Heart right ventricle (tissue), 16 donors: ENCODE data around the gene UBQLN1. TPM values are rescaled to one million over a fixed set of nuclear protein-coding genes. Genes with fewer than 3 reads are reported as not detected.

Experiments used
- ATAC-seq, 8 donors: fragments of 200-7000 bp; cut with Tn5 transposase; one replicate each; pipeline ENCODE4 v1.9.1; 2020; ENCODE audit warnings: mild to moderate bottlenecking in 8 of 8, moderate library complexity in 8 of 8, moderate number of reproducible peaks in 1 of 8
- DNase-seq, 2 donors: peaks; one replicate each; pipeline ENCODE4 v3.0.0-alpha.2; 2020
- H3K27ac ChIP-seq, 10 donors: fragments of 200-600 bp; sonication (generic) in 2 of 10; one replicate each; pipeline versions ENCODE4 v1.5.0 to v1.8.0; 2020 to 2022; ENCODE audit warnings: mild to moderate bottlenecking in 3 of 10
- H3K27me3 ChIP-seq, 7 donors: fragments of 200-600 bp; one replicate each; pipeline ENCODE4 v1.8.0; 2021 to 2022; ENCODE audit warnings: mild to moderate bottlenecking in 2 of 7
- H3K36me3 ChIP-seq, 9 donors: fragments of 200-600 bp; sonication (generic) in 1 of 9; one replicate each; pipeline versions ENCODE4 v1.5.0 to v1.8.0; 2020 to 2022; ENCODE audit warnings: mild to moderate bottlenecking in 2 of 9
- H3K4me1 ChIP-seq, 9 donors: fragments of 200-600 bp; sonication (generic) in 1 of 9; one replicate each; pipeline versions ENCODE4 v1.5.0 to v1.8.0; 2020 to 2022; ENCODE audit warnings: mild to moderate bottlenecking in 4 of 9
- H3K4me3 ChIP-seq, 10 donors: fragments of 200-600 bp; sonication (generic) in 2 of 10; one replicate each; pipeline versions ENCODE4 v1.5.0 to v1.8.0; 2020 to 2022; ENCODE audit warnings: mild to moderate bottlenecking in 7 of 10, moderate library complexity in 2 of 10
- H3K9me3 ChIP-seq, 11 donors: fragments of 200-600 bp in 10 of 11; sonication (generic) in 2 of 11; one replicate each; pipeline versions ENCODE4 v1.5.0 to v1.8.0; 2013 to 2022; ENCODE audit warnings: mild to moderate bottlenecking in 2 of 11, control low read depth in 1 of 11, moderate library complexity in 1 of 11
- WGBS, 2 donors: extraction: QIAGEN DNeasy Blood & Tissue Kit; methylation state at CpG; one replicate each; pipeline ENCODE4 v1.1.7; 2013; ENCODE audit warnings: inconsistent platforms in 1 of 2; 5-methylcytosine and 5-hydroxymethylcytosine counted together
- intact Hi-C, 10 donors: fragments of 100-400 bp; cut with DNase I; formaldehyde crosslinking; loops; one replicate each; pipeline versions ENCODE4 v1.11.1 to v1.14.2; 2022
- long read RNA-seq, 3 donors: library from polyadenylated mRNA; unstranded; transcript quantifications; one replicate each; pipeline ENCODE4 v2.0.0, GENCODE V29; 2020 to 2021
- polyA plus RNA-seq, 2 donors: library from polyadenylated mRNA; stranded (reverse); fragments of 200-250 nt; gene quantifications; one replicate each; pipeline ENCODE4 v1.2.3, GENCODE V29; 2013
- total RNA-seq, 10 donors: library from RNA; stranded (reverse); fragmentation: NEBNext Ultra II Directional in 3 of 10; extraction: Animal tissue kit (Norgen Biotek cat#: 25700) in 3 of 10; gene quantifications; one replicate each; pipeline versions ENCODE4 v1.2.1 to v1.2.4, GENCODE V29; 2021 to 2023
- TF ChIP-seq, protein P1 (sequence below), 9 donors: fragments of 200-600 bp; sonication (generic) in 2 of 9; IDR thresholded peaks; one replicate each; pipeline versions ENCODE4 v1.5.0 to v1.8.0; 2021 to 2022; ENCODE audit warnings: antibody characterized with exemption in 9 of 9, mild to moderate bottlenecking in 5 of 9, moderate library complexity in 1 of 9
- donor health status: Arrhythmogenic right ventricular cardiomyopathy.
- donor health status: ischemic (EF 13 %, LVEDD 7.1; RV severe dilation, severe dysfunction).
- donor health status: healthy with polysubstance abuse.
- donor health status: DM: no; HTN: yes; CAD: no.
- donor health status: DM: no; HTN: no; CAD: no.
- donor health status: ischemic (EF 25% LVEDD 6.9; RV normal size, moderate dysfunction).
- donor health status: ischemic (EF 25% LVEDD 5.7; RV mildly dilated, moderate dysfunction).
- donor health status: healthy.
- donor health status: DM: yes; HTN: yes; CAD: no.
- donor health status: Ischemic cardiomyopathy.
- donor health status: ischemic (EF 35%, LVEDD 5.7; RV mildly dilated, moderate dysfunction).
- donor health status: nonischemic (EF 11% LVEDD 7.7; RV severe dilation, severe dysfunction).
- donor health status: DM: yes; HTN: yes; CAD: no.
- donor health status: PGD.
- donor health status: ischemic (EF 29% LVEDD 5.4; RV normal size, mild dysfunction).
- donor health status: nonischemic (EF 23%, LVEDD 6.1; RV moderate dilation, normal function).

UBQLN1 gene
- total RNA-seq = 100 to 1,000 TPM in 5 of 10 donors, 10 to 100 TPM in 5; 86.1 to 123 (median 99.2) TPM
- polyA plus RNA-seq = 10 to 100 TPM; 20.2 to 43.7 TPM
- long read RNA-seq, donor 1, full-length matches to known transcripts = 39 of 44 reads
- long read RNA-seq, donor 1, partial matches to known transcripts = 2 of 44 reads
- long read RNA-seq, donor 1, other reads (novel, unspliced or antisense) = 3 of 44 reads
- long read RNA-seq, donor 2, full-length matches to known transcripts = 41 of 44 reads
- long read RNA-seq, donor 2, partial matches to known transcripts = 3 of 44 reads
- long read RNA-seq, donor 2, other reads (novel, unspliced or antisense) = 0 of 44 reads
- long read RNA-seq, donor 3, full-length matches to known transcripts = 81 of 96 reads
- long read RNA-seq, donor 3, partial matches to known transcripts = 8 of 96 reads
- long read RNA-seq, donor 3, other reads (novel, unspliced or antisense) = 7 of 96 reads

DNA sequence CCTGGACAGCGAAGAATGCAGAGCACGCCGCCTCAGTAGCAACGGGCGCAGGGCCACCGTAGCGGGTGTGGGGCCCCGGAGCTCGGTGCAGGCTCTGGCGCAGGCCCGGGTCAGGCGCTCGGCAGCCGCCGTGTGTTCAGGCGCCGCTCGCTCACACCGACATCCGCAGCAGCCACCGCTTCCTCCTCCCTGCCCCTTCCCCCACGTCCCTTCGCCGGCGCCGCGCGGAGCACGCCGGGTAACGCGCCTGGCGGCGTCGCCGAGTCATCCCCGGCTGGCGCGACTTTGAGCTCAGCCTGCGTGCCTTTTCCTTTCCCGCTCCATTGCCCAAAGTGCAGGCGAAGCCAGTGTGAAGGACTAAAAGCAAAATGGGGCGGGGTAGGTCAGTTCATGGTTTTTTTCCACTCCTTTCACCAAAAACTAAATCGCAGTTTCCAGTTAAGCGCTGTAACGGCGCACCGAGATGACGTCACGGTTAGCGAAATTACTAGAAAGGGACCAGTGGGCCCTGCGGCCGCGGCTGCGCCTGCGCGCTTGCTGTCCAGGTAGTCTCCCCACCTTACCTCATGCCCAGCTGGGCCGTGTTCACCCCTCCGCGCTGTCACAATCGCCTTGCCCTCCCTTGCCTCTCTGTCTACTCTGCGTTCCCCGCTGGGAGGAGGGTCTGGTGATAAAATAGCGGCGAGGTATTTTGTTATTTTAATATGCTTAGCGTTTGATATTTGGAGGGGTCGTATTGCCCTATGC is at the start of gene UBQLN1:
TSS of gene UBQLN1 (minus strand) at position 191 of the 747 bp plus-strand sequence. CDS start 279 bp downstream, outside the sequence.
- peak; percentile 96 to 98 (median 97) for ATAC-seq
- H3K27ac ChIP-seq = peak within 1 kb of the TSS; percentile 94 to 99 (median 96)
- H3K4me3 ChIP-seq = peak within 1 kb of the TSS; percentile 73 to 99 (median 95)
- DNase-seq = peak; percentile 93 to 96
- WGBS, 2 donors = 0 to 1% methylated on average over 67 of the region's 67 CpGs
- TF ChIP-seq, protein P1, sequence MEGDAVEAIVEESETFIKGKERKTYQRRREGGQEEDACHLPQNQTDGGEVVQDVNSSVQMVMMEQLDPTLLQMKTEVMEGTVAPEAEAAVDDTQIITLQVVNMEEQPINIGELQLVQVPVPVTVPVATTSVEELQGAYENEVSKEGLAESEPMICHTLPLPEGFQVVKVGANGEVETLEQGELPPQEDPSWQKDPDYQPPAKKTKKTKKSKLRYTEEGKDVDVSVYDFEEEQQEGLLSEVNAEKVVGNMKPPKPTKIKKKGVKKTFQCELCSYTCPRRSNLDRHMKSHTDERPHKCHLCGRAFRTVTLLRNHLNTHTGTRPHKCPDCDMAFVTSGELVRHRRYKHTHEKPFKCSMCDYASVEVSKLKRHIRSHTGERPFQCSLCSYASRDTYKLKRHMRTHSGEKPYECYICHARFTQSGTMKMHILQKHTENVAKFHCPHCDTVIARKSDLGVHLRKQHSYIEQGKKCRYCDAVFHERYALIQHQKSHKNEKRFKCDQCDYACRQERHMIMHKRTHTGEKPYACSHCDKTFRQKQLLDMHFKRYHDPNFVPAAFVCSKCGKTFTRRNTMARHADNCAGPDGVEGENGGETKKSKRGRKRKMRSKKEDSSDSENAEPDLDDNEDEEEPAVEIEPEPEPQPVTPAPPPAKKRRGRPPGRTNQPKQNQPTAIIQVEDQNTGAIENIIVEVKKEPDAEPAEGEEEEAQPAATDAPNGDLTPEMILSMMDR (IDR thresholded peaks at IDR 0.05) = no peak
- H3K36me3 ChIP-seq = peaks cover 0 to 5% (median 0%) of the 10 kb centered on the region in 9 donors
- no peaks in the 10 kb centered on the region for H3K27me3 ChIP-seq
- intact Hi-C loops = loop anchor here in 5 of 10 donors (5.0 to 10.0 kb wide), 3 partner anchors 53 to 491 kb away; partner anchors contain the start of gene IDNK (in 4 of the 5)
- H3K4me1 ChIP-seq = peaks cover 0 to 46% (median 34%) of the 10 kb centered on the region in 9 donors
- peaks cover 0 to 7% (median 0%) of the 10 kb centered on the region in 11 donors for H3K9me3 ChIP-seq

DNA sequence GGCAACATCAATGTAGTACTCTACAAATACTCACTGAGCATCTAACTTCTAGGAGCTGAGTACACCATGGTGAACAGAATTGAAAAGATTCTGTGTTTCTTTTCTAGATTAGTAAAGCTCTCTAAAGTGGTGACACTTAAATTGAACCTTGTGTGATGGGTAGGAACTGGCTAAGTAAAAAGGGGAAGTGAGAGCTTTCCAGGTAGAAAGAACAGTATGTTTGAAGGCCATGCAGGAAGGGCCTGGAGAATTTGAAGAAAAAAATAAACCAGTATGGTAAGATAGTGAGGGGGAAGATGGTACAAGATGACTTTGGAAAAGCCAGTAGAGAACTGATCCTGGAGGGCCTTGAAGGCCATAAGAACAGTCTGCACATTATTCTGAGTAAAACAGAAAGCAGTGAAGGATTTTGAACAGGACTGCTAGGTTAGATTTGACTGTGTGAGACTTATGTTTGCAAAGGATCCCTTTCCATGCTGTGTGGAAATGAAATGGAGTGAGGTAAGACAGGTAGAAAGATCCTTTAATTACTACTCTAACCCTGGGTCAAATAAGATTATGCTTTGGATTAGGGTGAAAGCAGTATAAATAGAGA is 46.7 kb upstream of the UBQLN1 start:
- Histone ChIP-seq H3K9me3 (no peaks in the 10 kb centered on the region), H3K27me3 (no peaks in the 10 kb centered on the region), H3K27ac (no peak overlapping the region), H3K36me3 (peaks cover 0 to 63% (median 0%) of the 10 kb centered on the region in 9 donors), H3K4me1 (no peaks in the 10 kb centered on the region), H3K4me3 (no peak overlapping the region)
- ATAC-seq (no peak), DNase-seq (no peak)
- intact Hi-C loops = no loop called here
- TF ChIP-seq, protein P1 (IDR thresholded peaks at IDR 0.05) = no peak

DNA sequence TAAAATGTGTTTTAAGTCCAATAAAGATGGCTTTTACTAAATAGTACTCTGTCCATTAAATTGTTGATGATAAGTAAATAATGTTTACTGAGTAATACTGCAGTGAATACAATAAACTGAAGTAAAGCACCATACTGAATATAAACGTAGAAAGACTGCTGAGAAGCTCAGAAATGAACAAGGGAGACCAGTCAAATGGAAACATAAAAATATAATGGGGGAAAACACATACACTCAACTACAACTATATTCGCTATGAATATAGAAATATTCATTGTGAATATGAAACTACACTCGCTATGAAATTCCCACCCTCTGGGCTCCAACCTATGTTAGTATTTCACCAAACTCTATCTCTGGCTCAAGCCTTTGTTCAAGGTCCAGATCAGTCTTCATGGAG is 41.9 kb upstream of the UBQLN1 start:
- TF ChIP-seq, protein P1 (IDR thresholded peaks at IDR 0.05) = no peak
- Histone ChIP-seq H3K27ac (no peak overlapping the region), H3K9me3 (no peaks in the 10 kb centered on the region), H3K27me3 (no peaks in the 10 kb centered on the region), H3K4me3 (no peak overlapping the region), H3K4me1 (no peaks in the 10 kb centered on the region), H3K36me3 (peaks cover 0 to 66% (median 0%) of the 10 kb centered on the region in 9 donors)
- ATAC-seq (no peak), DNase-seq (no peak)
- whole genome bisulfite sequencing, 2 donors = 91 to 93% methylated on average over 3 of the region's 3 CpGs
- intact Hi-C loops = no loop called here

DNA sequence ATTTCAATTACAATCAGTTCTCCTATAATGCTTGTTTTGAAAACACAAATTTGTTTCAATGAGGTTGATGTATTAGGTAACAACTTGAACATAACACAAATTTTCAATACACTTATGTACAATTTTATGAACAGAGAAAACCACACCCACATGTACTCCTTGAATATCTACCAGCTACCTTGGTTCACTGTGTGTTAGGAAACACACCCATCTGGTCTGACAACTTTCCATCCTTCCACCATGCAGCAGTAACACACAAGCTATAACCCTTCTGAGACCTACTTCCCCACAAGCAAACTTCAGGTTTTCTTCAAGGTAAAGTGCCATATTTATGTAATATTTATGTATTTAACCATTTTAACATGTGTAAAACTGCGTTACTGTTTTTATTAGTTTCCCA is 36.4 kb upstream of the UBQLN1 start:
- Histone ChIP-seq H3K9me3 (no peaks in the 10 kb centered on the region), H3K4me1 (no peaks in the 10 kb centered on the region), H3K4me3 (no peak overlapping the region), H3K27me3 (no peaks in the 10 kb centered on the region), H3K27ac (no peak overlapping the region), H3K36me3 (peaks cover 0 to 64% (median 0%) of the 10 kb centered on the region in 9 donors)
- intact Hi-C loops = loop anchor here in 1 of 10 donors (5.0 kb wide), 1 partner anchor 817 kb away; no protein-coding TSS in a partner anchor
- no peak for ATAC-seq
- TF ChIP-seq, protein P1 (IDR thresholded peaks at IDR 0.05) = no peak
- 96 to 98% methylated on average over 1 of the region's 1 CpG for WGBS, 2 donors
- DNase-seq = no peak
